Measurements from ENCODE around the gene SCYL1. TPM values are rescaled to one million over a fixed set of nuclear protein-coding genes. Genes with fewer than 3 reads are reported as not detected.

SCYL1 gene
- total RNA-seq = 62.1 and 72.4 TPM in 2 replicates

GRCh38 chr11:65524741-65525545, at the start of gene SCYL1:
SCYL1 (plus strand) TSS chr11:65525083; CDS start chr11:65525154, 71 bp downstream.

GRCh38 chr11:65498977-65499712, 25.7 kb upstream of the SCYL1 start, which contains the start of gene MALAT1:
MALAT1 (plus strand) TSS chr11:65499045.

GRCh38 chr11:65558002-65558929, 33.4 kb downstream of the SCYL1 start, which contains the start of gene LTBP3:
LTBP3 (minus strand) TSS chr11:65558359; CDS start chr11:65557959, 400 bp downstream.

GRCh38 chr11:65569973-65570918, 45.4 kb downstream of the SCYL1 start, which contains the start of gene ZNRD2:
ZNRD2 (plus strand) TSS chr11:65570477; CDS start chr11:65570492, 15 bp downstream.

GRCh38 chr11:65572356-65573051, 47.6 kb downstream of the SCYL1 start, which contains the start of gene FAM89B:
FAM89B (plus strand) TSS chr11:65572538; CDS start chr11:65572670, 132 bp downstream.

GRCh38 chr11:65575568-65576231, 50.8 kb downstream of the SCYL1 start, which contains the start of gene EHBP1L1:
EHBP1L1 (plus strand) TSS chr11:65576053; CDS start chr11:65576303, 250 bp downstream.

Other genes with a start within 250 kb of the SCYL1 start
- 6.1 and 9.5 TPM in 2 replicates for gene CDC42EP2, start 210.2 kb upstream of the SCYL1 start, total RNA-seq
- gene DPF2, start 191.2 kb upstream of the SCYL1 start, total RNA-seq = 27.9 and 29.6 TPM in 2 replicates
- 0.07 TPM in 1 of 2 replicates, not detected in the other for gene TIGD3, start 170.3 kb upstream of the SCYL1 start, total RNA-seq
- 0.09 and 0.56 TPM in 2 replicates for gene SLC25A45, start 142.4 kb upstream of the SCYL1 start, total RNA-seq
- 116 and 142 TPM in 2 replicates for gene FRMD8, start 138.4 kb upstream of the SCYL1 start, total RNA-seq
- 23.1 and 31.5 TPM in 2 replicates for gene NEAT1, start 102.3 kb upstream of the SCYL1 start, total RNA-seq
- 1,648 and 1,826 TPM in 2 replicates for gene MALAT1, start 26.0 kb upstream of the SCYL1 start, total RNA-seq
- gene LTBP3, start 33.3 kb downstream of the SCYL1 start, total RNA-seq = 47.3 and 70.5 TPM in 2 replicates
- 66.6 and 104 TPM in 2 replicates for gene ZNRD2, start 45.4 kb downstream of the SCYL1 start, total RNA-seq
- 34.2 and 40.8 TPM in 2 replicates for gene FAM89B, start 47.5 kb downstream of the SCYL1 start, total RNA-seq
- 40.9 and 63.1 TPM in 2 replicates for gene EHBP1L1, start 51.0 kb downstream of the SCYL1 start, total RNA-seq
- gene KCNK7, start 70.7 kb downstream of the SCYL1 start, total RNA-seq = 2.9 and 5.2 TPM in 2 replicates
- 32.6 and 39.1 TPM in 2 replicates for gene MAP3K11, start 89.1 kb downstream of the SCYL1 start, total RNA-seq
- gene PCNX3, start 90.7 kb downstream of the SCYL1 start, total RNA-seq = 33.0 and 43.0 TPM in 2 replicates
- 9.7 and 14.6 TPM in 2 replicates for gene SIPA1, start 113.0 kb downstream of the SCYL1 start, total RNA-seq
- 35.5 and 68.3 TPM in 2 replicates for gene RELA, start 137.8 kb downstream of the SCYL1 start, total RNA-seq
- gene KAT5, start 187.2 kb downstream of the SCYL1 start, total RNA-seq = 33.8 and 37.9 TPM in 2 replicates
- gene RNASEH2C, start 195.7 kb downstream of the SCYL1 start, total RNA-seq = 61.6 and 92.6 TPM in 2 replicates